GM18502 (cell line): ENCODE data around the gene ADAMTS17.

ENCODE experiments used
- ATAC-seq: cut with Tn5 transposase; IDR thresholded peaks from one replicate; pipeline ENCODE4 v1.9.1; 2021; ENCODE audit warnings: mild to moderate bottlenecking; ENCODE audit not compliant: unreplicated experiment, poor library complexity

ADAMTS17 gene

GRCh38 chr15:100279446-100279845 lies 62.3 kb downstream of the ADAMTS17 start:
- no peak for ATAC-seq

GRCh38 chr15:100278596-100279380 lies 63.0 kb downstream of the ADAMTS17 start:
- no peak for ATAC-seq

GRCh38 chr15:100277087-100277855 lies 64.5 kb downstream of the ADAMTS17 start:
- no peak for ATAC-seq

DNA sequence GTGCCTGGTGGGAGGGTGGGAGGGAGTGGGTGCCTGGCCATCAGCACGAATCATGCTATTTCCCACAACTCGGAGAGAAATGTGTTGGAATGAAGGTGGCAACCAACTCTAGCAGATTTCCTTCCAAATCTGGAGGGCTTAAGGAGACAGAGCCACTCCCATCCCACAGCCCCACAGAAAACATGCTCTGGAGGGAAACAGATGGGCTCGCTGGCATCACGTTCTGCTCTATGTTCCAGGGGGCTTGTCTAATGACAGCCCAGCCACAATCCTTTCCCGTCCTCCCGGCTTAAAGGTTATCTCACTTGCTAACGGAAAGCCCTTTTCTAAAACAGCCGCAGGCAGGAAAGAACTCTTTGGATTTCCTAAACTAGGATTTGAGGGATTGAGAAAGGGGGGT lies 65.3 kb downstream of the ADAMTS17 start:
- no peak for ATAC-seq

DNA sequence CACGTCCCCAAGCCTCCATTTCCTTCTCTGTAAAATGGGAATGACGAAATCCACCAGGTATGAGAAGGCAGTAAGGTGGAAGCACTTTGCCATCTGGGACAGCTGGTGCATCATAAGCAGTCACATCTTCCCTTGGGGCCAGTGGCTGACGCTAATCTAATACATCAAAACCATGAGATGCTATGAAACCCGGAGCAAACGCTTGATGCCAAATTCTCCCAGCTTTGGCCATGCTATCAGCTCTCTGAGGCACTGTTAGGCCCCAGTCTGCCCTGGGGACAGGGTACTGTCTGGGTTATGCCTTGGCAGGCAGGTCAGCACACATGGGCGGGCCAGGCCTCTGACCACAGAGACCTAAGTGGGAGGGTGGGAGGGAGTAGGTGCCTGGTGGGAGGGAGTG lies 66.1 kb downstream of the ADAMTS17 start:
- no peak for ATAC-seq

DNA sequence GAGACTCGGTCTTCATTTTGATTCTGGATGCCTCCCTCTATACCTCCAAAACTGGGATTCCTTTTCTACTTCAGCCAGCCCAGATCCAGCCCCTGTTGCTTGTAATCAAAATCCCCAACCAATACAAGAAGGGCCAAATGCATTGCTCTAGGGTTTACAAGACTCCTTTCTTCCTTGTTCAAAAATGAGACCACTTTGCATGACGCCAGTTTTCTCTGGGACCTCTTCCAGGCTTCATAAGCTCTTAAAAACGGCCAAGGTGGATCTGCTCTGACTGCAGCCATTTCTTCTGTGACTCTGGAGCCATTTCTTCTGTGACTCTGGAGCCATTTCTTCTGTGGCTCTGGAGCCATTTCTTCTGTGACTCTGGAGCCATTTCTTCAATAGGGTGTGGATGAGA lies 71.9 kb downstream of the ADAMTS17 start:
- no peak for ATAC-seq

- ATAC-seq = no peak
These were observed 75.6 kb downstream of the ADAMTS17 start for GRCh38 chr15:100266166-100266565.

DNA sequence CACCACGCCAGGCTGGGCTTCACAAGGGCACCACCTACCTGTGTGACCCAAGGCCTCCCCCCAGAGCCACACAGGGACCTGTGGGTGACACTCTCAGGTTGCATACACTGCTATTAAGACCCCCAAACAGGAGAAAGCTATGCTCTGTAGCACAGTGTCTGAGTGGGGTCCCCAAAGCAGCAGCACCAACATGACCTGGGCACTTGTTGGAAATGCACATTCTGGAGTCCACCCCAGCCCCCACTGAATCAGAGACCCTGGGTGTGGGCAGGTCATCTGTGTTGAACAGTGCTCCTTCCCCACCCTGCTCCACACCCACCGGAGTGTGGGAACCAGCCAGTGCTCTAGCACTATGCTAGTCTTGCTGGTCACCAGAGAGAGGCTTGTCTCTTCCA lies 76.1 kb downstream of the ADAMTS17 start:
- ATAC-seq = no peak

GRCh38 chr15:100264994-100265640 lies 76.7 kb downstream of the ADAMTS17 start:
- ATAC-seq = no peak

GRCh38 chr15:100263721-100264455 lies 77.9 kb downstream of the ADAMTS17 start:
- ATAC-seq = no peak

- ATAC-seq = no peak
These were observed 78.7 kb downstream of the ADAMTS17 start for GRCh38 chr15:100263031-100263430.

GRCh38 chr15:100261302-100262240 lies 80.2 kb downstream of the ADAMTS17 start:
- no peak for ATAC-seq

DNA sequence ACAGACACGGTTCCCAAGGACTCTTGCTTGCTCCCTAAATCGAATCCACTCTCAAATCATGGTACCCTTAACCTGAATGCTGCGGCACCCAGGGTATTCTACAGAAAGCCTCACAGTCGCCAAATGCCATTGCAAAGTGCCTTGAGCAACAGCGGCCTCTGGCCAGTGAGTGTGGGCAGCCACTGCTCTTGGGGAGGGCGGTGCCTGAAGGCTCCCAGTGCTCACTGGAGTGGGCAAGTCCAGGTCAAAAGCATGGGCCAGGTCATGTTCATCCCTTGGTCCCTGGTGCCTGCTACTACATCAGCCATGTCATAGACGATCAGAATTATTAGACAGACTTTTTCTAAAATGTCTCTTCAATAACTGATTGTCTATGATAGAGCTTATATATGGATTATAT lies 82.5 kb downstream of the ADAMTS17 start:
- ATAC-seq = no peak

GRCh38 chr15:100256970-100257650 lies 84.7 kb downstream of the ADAMTS17 start:
- ATAC-seq = no peak

DNA sequence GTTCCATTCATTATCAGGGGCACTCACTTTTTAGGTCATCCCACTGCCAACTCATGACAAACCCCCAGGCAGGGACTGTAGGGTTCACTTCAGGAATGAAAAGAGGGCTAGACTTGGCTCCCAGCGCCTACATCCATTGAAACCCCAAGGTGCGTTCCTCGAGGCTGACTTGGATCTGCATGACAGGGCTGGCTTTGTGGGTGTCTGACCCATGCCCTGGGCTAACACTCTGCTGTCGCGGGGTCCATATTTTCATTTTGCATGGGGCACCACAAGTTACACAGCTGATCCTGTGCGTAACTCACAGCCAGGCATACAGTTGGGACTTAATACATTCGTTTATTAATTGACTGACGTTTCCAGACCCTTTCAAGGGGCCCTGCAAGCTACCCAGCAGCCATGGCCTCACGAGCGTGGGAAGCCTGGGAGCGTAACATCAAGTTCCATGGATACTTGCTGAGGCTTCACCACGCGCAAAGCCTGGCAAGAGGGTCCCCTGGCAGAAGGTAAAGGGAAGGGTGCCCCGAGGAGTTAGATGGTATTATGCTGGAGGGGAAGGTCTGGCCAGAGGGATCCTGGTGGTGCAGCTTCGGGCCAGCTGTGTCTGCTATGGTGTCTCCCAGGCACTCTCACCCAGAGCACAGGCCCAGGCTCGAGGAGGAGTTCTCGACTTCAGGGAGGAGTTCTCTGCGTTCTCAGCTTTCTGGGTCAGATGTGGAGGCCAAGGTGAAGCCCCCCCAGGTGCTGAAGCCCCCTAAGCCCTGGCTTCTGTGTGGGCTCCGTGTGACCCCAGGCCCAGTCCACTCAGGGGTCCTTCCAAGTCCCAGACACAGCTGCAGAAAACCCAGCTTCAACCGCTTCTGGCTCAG lies 85.4 kb downstream of the ADAMTS17 start:
- ATAC-seq = no peak

DNA sequence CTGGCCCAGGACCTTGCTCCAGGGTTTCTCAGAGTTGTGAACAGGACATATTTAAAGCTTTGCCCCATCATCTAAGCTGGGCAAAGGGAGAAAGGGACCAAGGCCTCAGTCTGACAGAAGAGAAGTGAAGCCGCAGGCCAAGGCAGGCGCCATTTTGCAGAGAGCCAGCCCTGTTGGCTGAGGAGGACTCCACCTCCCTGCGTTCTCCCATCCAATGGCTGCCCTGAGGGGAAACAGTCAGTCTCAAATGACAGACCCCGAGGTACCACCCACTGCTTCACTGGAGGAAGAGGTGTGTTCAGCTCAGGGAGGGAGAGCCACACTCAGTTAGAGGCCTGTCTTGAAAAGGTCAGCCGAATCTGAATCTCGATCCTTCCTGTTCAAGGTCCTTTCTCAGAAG lies 86.1 kb downstream of the ADAMTS17 start:
- no peak for ATAC-seq

DNA sequence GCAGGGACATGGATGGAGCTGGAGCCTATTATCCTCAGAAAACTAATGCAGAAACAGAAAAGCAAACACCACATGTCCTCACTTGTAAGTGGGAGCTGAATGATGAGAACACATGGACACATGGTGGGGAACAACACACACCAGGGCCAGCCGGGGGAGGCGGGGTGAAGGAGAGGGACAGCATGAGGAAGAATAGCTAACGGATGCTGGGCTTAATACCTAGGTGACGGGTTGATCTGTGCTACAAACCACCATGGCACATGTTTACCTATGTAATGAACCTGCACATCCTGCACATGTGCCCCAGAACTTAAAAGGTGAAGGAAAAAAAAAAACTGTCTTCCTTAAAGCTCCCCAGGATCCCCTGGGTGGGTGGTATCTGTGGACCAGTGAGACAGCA lies 87.1 kb downstream of the ADAMTS17 start:
- ATAC-seq = no peak

GRCh38 chr15:100254285-100254684 lies 87.5 kb downstream of the ADAMTS17 start:
- ATAC-seq = no peak
